ENCODE data around the gene AGTRAP.
A peak's percentile ranks its signal among the peaks of the same experiment; 100 is the strongest.

GRCh38 chr1:11690397-11691301 is 45.3 kb upstream of the AGTRAP start:
- TF ChIP-seq CTCF (IDR thresholded peaks at IDR 0.05; ENCODE audit: extremely low read depth in 1 of 2, insufficient read depth in 1 of 2, low read depth in 1 of 2, low read length in 2 of 2) (no peak), POLR2A (IDR thresholded peaks at IDR 0.05; ENCODE audit: low read depth, low read length) (no peak), EZH2 (IDR thresholded peaks at IDR 0.05; ENCODE audit: borderline replicate concordance, low read depth, low read length, severe bottlenecking) (peak; percentile 91), MAX (IDR thresholded peaks at IDR 0.05; ENCODE audit: insufficient read depth, insufficient read length) (no peak), JUN (IDR thresholded peaks at IDR 0.05; ENCODE audit: borderline replicate concordance, insufficient read depth, insufficient read length, low read depth) (no peak)
